ENCODE results near the gene GHR. TPM values are rescaled to one million over a fixed set of nuclear protein-coding genes. Genes with fewer than 3 reads are reported as not detected.

Gene GHR
- total and polyA plus RNA-seq, 2 of the 8 experiments (the other 6 are each of a cell fraction or from before 2014, with no cell fraction given), result 0.15 to 0.19 TPM

DNA sequence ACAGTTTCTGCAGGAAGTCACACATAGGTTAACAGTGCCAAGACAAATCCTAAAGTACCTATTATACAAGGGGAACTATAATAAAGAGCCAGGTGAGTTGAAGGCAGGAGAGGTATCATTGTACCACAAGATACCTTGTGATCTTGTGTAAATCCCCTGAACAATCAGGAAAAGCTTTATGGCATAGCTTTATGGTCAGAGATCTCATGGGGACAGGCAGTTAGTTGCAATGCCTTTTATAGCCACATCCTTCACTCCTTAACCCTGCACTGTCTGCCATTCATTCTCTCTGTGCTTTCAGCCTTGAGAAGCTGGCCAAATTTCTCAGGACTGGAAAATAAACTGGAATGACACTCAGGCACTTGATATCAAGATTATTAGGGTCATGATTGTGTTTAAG is 97.0 kb downstream of the GHR start:
- no peaks in the 10 kb centered on the region for H4K20me1 ChIP-seq (replicated peaks in 1 of 2; ENCODE audit: control insufficient read depth in 1 of 2, insufficient read depth in 2 of 2, low read length in 2 of 2)
- no peak overlapping the region for H4K5ac ChIP-seq (ENCODE audit: insufficient read length, low read depth, low read length)
- no peak overlapping the region for H2BK120ac ChIP-seq (replicated peaks; ENCODE audit: low read depth, low read length)
- no peak overlapping the region for H3K4me3 ChIP-seq (ENCODE audit: extremely low read depth in 1 of 4, insufficient read depth in 2 of 4, low read depth in 3 of 4, low read length in 4 of 4)
- H3K4ac ChIP-seq (replicated peaks; ENCODE audit: insufficient read length, low read depth, low read length), result no peak overlapping the region
- no peak overlapping the region for H3K9ac ChIP-seq (replicated peaks in 1 of 4; ENCODE audit: extremely low read depth in 1 of 4, low read depth in 3 of 4, low read length in 3 of 4)
- no peaks in the 10 kb centered on the region for H3K4me1 ChIP-seq (replicated peaks in 1 of 4; ENCODE audit: control insufficient read depth in 3 of 4, insufficient read depth in 4 of 4, low read length in 3 of 4)
- H2BK15ac ChIP-seq (ENCODE audit: low read length), result no peak overlapping the region
- TF ChIP-seq MAX (IDR thresholded peaks at IDR 0.05), result no peak
- TF ChIP-seq, protein P1, sequence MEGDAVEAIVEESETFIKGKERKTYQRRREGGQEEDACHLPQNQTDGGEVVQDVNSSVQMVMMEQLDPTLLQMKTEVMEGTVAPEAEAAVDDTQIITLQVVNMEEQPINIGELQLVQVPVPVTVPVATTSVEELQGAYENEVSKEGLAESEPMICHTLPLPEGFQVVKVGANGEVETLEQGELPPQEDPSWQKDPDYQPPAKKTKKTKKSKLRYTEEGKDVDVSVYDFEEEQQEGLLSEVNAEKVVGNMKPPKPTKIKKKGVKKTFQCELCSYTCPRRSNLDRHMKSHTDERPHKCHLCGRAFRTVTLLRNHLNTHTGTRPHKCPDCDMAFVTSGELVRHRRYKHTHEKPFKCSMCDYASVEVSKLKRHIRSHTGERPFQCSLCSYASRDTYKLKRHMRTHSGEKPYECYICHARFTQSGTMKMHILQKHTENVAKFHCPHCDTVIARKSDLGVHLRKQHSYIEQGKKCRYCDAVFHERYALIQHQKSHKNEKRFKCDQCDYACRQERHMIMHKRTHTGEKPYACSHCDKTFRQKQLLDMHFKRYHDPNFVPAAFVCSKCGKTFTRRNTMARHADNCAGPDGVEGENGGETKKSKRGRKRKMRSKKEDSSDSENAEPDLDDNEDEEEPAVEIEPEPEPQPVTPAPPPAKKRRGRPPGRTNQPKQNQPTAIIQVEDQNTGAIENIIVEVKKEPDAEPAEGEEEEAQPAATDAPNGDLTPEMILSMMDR (IDR thresholded peaks at IDR 0.05; ENCODE audit: control extremely low read depth in 1 of 3, insufficient read depth in 1 of 3, low read depth in 1 of 3, low read length in 3 of 3), result peak in 1 of 3 experiments; percentile 3; a peak in 1 of 4 replicates
- H3K79me1 ChIP-seq (ENCODE audit: low read depth, low read length), result no peaks in the 10 kb centered on the region
- H2BK20ac ChIP-seq (ENCODE audit: low read length), result no peak overlapping the region
- POLR2A ChIA-PET (ENCODE audit: partially characterized antibody), result no interaction called here
- H3K27me3 ChIP-seq (replicated peaks in 1 of 4; ENCODE audit: control insufficient read depth in 3 of 4, extremely low read depth in 1 of 4, insufficient read depth in 3 of 4, low read length in 3 of 4), result no peaks in the 10 kb centered on the region
- DNase-seq (ENCODE audit: low read depth in 1 of 2, low spot score in 2 of 2) (no peak), FAIRE-seq (no peak)
- H2AK5ac ChIP-seq (ENCODE audit: low read depth, low read length), result no peak overlapping the region
- no peak overlapping the region for H2AFZ ChIP-seq (ENCODE audit: low read length)
- no peak overlapping the region for H4K8ac ChIP-seq (ENCODE audit: extremely low read depth, insufficient read depth, low read length)
- H3K23ac ChIP-seq (ENCODE audit: insufficient read length), result no peak overlapping the region
- CTCF ChIA-PET (ENCODE audit: partially characterized antibody), result interaction anchor here (0.6 to 2.3 kb wide), 4 partner anchors 58 to 97 kb away, joined by 3 to 6 read pairs (median 4); partner anchors contain the start of gene GHR
- H3K36me3 ChIP-seq (ENCODE audit: control insufficient read depth in 2 of 4, insufficient read depth in 4 of 4, low read length in 3 of 4), result no peaks in the 10 kb centered on the region
- no peaks in the 10 kb centered on the region for H3K79me2 ChIP-seq (ENCODE audit: control insufficient read depth in 1 of 2, insufficient read depth in 2 of 2, low read length in 2 of 2)
- H4K91ac ChIP-seq (replicated peaks; ENCODE audit: insufficient read length, low read length), result no peak overlapping the region
- no peak overlapping the region for H3K14ac ChIP-seq (ENCODE audit: insufficient read length)
- H3K56ac ChIP-seq (replicated peaks; ENCODE audit: insufficient read length, low read depth, low read length), result no peak overlapping the region
- H3K4me2 ChIP-seq (ENCODE audit: insufficient read depth in 1 of 2, low read depth in 2 of 2, low read length in 2 of 2), result no peak overlapping the region
- H3K23me2 ChIP-seq (ENCODE audit: low read depth, low read length), result no peaks in the 10 kb centered on the region
- no peaks in the 10 kb centered on the region for H3K9me3 ChIP-seq (ENCODE audit: insufficient read depth in 2 of 2, low read depth in 1 of 2, low read length in 1 of 2)
- H3K18ac ChIP-seq (ENCODE audit: extremely low read depth, low read length), result no peak overlapping the region
- no peak overlapping the region for H2BK5ac ChIP-seq (ENCODE audit: low read depth, low read length)
- H3K27ac ChIP-seq (ENCODE audit: low read depth, low read length), result no peak overlapping the region
- no peak overlapping the region for H2BK12ac ChIP-seq (ENCODE audit: low read depth, low read length)

All from H1 (cell line).